Raji (cell line): ENCODE measurements around the gene NBPF4.
"Not testable (repeated sequence)": the region's sequence is repeated elsewhere in the genome, so short reads cannot be mapped to it uniquely, and the experiment has no call there.

Source experiments
- POLR2A ChIP-seq: IDR thresholded peaks from 2 replicates; pipeline ENCODE4 v1.6.1; 2011; ENCODE audit warnings: low read depth, low read length, control low read depth; ENCODE audit not compliant: insufficient read depth

The NBPF4 gene

GRCh38 chr1:108243976-108244375 is at the start of gene NBPF4:
TSS of gene NBPF4 (minus strand) at chr1:108244076. CDS start at chr1:108243761, 315 bp downstream.
- TF ChIP-seq POLR2A = not testable (repeated sequence)

GRCh38 chr1:108211014-108211413 is 32.9 kb downstream of the NBPF4 start:
- TF ChIP-seq POLR2A = no peak

- TF ChIP-seq POLR2A = no peak
Measured at GRCh38 chr1:108209456-108210108, 34.3 kb downstream of the NBPF4 start.

GRCh38 chr1:108208724-108209446 is 35.0 kb downstream of the NBPF4 start:
- TF ChIP-seq POLR2A = no peak

GRCh38 chr1:108201687-108202086 is 42.2 kb downstream of the NBPF4 start:
- TF ChIP-seq POLR2A = no peak

- no peak for TF ChIP-seq POLR2A
Measured at GRCh38 chr1:108200687-108201051, 43.2 kb downstream of the NBPF4 start.

- no peak for TF ChIP-seq POLR2A
Measured at GRCh38 chr1:108199781-108200686, 43.8 kb downstream of the NBPF4 start, which contains the start of gene SLC25A24. TSS of gene SLC25A24 (minus strand) at chr1:108200343. CDS start at chr1:108200138, 205 bp downstream.

GRCh38 chr1:108199201-108199691 is 44.6 kb downstream of the NBPF4 start:
- TF ChIP-seq POLR2A = no peak

GRCh38 chr1:108194051-108194450 is 49.8 kb downstream of the NBPF4 start:
- no peak for TF ChIP-seq POLR2A

- no peak for TF ChIP-seq POLR2A
Measured at GRCh38 chr1:108193333-108193732, 50.5 kb downstream of the NBPF4 start.

GRCh38 chr1:108192581-108192980 is 51.3 kb downstream of the NBPF4 start:
- no peak for TF ChIP-seq POLR2A

GRCh38 chr1:108190686-108191416 is 53.0 kb downstream of the NBPF4 start:
- no peak for TF ChIP-seq POLR2A

GRCh38 chr1:108190001-108190634 is 53.8 kb downstream of the NBPF4 start:
- no peak for TF ChIP-seq POLR2A

GRCh38 chr1:108188801-108189200 is 55.1 kb downstream of the NBPF4 start:
- TF ChIP-seq POLR2A = no peak
